PC-9 (cell line): ENCODE data around the gene ANKFN1.

Source experiments
- CTCF ChIP-seq: fragments of 200-600 bp; sonication (generic); conservative IDR thresholded peaks from 2 replicates; pipeline ENCODE4 v1.6.1; 2017; ENCODE audit warnings: mixed run types, antibody characterized with exemption, mild to moderate bottlenecking, moderate library complexity
- EZH2 ChIP-seq: fragments of 200-600 bp; sonication (generic); IDR thresholded peaks from 2 replicates; pipeline ENCODE4 v1.8.0; 2017; ENCODE audit warnings: antibody characterized with exemption, low read depth

DNA sequence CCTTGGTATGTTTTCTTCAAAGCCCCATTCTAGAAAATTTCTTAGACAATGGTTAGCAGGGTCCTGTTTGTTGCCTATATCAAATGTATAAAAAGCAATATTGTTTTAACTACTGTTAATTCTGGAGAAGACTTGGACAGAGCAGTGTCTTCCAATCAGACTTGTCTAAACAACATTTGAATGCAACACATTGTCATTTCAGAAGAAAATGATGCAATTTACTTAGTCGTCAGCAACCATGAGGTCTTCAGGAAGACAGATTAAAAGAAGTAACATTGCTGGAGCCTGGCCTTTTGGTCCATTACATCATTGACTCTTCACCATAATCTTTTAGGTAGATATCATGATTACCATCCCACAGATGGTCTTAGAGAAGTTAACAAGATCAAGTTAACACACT lies 94.5 kb downstream of the ANKFN1 start:
- no peak for TF ChIP-seq CTCF
- no peak for TF ChIP-seq EZH2
